Left renal pelvis (tissue), 4 donors: Measurements from ENCODE around the gene BCAS2. TPM values are rescaled to one million over a fixed set of nuclear protein-coding genes. Genes with fewer than 3 reads are reported as not detected.

Experiments used
- DNase-seq, 4 donors: peaks; one replicate each; pipeline ENCODE4 v3.0.0-alpha.2; 2013; ENCODE audit warnings: low read depth in 4 of 4, low spot score in 3 of 4
- polyA plus RNA-seq, 4 donors: library from polyadenylated mRNA; unstranded; fragments of 120-200 nt; gene quantifications; one replicate each; pipeline ENCODE4 v1.2.1, GENCODE V29; 2013; ENCODE audit not compliant: insufficient read length in 4 of 4

Gene BCAS2
- polyA plus RNA-seq, 4 donors = 52.8 to 75.3 (median 60.6) TPM

DNA sequence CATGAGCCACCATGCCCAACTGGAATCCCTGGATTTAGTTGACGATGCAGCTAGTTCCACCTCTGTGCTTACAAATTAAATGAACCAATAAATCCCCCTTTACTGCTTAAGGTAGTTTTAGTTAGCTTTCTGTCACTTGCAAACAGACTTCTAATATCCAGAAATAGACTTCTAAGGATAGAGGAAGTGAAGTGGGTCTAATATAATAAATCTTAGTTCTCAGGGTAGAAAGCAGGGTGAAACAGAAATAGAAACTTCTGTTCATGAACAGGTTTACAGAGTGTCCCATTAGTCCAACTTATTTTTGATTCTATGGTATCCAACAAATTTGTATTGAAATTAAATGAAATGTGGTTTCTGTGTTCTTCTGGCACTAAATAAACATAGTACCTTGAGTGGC, 20.1 kb downstream of the BCAS2 start:
- no peak for DNase-seq

DNA sequence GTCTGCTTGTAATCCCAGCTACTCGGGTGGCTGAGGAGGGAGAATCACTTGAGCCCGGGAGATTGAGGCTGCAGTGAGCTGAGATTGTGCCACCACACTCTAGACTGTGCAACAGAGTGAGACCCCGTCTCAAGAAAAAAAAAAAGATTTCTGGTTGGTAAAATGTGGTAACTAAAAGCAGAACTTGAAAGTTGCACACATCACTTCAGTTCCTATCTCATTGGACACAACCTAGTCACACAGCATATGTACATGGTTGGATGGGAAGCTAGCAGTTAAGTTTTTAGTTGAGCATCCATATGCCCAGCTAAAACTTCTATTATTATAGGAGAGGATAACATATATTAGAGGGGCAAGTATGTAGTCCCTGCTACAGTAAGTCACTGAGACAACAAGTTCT, 22.1 kb downstream of the BCAS2 start:
- no peak for DNase-seq

DNA sequence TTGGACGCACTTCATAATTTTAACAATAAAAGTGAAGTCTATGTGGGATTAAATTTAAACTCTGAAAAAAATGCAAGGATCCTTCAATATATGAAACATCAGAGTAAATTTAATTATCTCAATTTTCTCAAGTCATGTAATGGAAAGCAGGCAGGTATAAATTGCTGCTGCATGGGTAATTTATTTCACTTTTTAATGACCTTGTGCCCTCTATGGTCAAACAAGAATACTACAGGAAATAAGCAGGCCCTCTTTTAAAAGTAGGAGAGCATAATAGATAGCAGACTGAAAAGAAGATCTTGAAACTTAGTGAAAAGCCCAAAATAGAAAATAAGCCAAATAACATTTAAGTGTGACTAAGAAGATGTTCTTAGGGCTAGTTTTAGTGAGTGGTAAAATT, 22.9 kb downstream of the BCAS2 start:
- no peak for DNase-seq

DNA sequence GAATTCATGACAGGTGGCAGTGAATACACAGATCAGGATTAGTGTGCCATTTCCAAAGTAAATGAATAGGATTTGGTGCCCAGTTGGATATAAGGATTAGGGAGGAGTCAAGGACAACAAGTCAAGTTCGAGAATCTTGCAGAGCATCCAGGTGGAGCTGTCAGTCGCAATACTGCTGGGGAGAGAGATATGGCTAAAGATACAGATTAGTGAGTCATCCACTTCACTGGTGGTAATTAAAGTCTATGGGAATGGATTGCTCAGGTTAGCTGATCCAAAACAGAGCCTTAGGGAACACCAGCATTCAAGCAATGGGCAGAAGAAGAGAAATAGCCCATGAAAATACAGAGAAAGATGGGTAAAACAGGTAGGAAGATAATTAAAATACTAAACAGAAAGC, 26.8 kb downstream of the BCAS2 start:
- DNase-seq = no peak

DNA sequence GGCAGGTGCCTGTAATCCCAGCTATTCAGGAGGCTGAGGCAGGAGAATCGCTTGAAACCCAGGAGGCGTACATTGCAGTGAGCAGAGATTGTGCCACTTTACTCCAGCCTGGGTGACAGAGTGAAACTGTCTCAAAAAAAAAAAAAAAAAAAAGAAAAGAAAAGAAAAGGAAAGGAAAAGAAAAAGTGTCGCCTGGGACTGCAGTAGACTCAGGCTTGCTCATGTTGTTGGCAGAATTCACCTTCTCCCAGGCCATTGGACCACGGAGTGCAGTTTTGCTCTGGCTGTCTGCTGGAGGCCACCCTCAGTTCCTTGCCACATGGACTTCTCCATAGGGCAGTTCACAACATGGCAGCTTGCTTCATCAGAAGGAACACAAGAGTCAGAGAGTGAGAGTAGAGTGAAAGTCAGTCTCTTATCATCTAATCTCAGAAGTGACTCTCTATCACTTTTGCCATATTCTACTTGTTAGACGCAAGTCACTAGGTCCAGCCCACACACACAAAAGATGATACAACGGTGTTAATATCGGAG, 29.2 kb downstream of the BCAS2 start:
- DNase-seq = no peak

DNA sequence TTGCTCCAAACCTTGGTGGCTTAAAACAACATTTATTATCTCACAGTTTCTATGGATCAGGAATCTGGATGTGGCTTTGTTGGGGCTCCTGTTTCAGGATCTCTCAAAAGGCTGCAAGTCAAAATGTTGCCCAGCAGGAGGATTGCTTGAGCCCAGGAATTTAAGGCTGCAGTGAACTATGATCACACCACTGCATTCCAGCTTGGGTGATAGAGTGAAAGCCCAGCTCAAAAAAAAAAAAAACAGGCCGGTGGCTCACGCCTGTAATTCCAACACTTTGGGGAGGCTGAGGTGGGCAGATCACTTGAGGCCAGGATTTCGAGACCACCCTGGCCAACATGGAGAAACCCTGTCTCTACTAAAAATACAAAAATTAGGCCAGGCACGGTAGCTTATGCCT, 30.0 kb downstream of the BCAS2 start:
- no peak for DNase-seq

DNA sequence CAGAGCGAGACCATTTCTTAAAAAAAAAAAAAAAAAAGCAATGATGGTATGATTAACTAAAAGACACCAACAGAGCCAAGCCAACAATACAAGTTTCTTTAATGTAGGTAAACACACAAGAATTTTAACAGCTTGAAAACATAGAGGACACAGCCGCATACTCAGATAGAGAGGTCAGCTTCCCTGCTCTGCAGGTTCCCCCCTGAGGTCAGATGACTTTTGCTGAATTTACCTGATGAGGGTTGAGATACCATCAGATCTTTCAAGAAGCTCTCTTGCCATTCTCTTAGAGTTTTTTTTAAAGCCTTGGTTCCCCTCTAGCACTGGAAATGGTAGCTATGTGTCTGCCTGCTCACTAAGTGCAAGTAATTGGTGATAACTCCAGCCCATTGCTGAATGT, 31.1 kb downstream of the BCAS2 start:
- no peak for DNase-seq

DNA sequence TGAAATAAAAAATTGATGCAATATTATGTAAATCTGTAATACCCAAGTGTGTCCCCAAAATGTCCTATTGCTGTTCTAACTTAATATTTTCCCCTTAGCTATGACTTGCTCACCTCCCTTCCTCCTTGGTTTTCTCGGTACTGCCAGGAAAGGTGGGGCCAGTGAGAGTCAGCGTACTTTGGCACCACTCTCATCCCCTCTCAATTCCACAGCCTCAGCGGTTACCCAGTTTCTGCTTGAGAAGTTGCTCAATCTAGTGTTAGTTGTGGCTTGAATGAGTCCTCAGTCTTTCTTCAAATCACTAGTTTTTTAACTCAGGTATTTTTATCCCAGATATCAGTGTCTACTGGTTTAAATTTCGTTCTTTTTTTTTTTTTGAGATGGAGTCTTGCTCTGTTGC, 32.3 kb downstream of the BCAS2 start:
- no peak for DNase-seq

DNA sequence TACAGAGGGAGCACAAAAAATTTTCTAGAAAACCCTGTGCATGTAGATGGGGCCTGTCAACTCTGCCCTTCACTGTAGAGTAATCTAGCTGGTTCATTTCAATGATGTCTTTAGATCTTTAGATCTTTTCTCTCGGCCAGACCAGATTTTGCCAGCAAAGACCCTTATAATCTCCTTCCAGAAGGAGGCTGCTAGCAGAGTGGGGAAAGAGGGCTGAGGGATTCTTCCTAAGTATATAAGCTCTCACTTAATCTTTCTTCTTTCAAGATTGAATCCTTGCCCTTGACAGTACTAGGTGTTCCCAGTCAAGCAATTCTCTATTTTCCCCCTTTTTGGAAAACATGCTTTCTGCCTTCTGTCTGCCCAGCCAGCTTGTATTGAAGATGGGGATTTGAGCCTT, 34.3 kb downstream of the BCAS2 start:
- no peak for DNase-seq

DNA sequence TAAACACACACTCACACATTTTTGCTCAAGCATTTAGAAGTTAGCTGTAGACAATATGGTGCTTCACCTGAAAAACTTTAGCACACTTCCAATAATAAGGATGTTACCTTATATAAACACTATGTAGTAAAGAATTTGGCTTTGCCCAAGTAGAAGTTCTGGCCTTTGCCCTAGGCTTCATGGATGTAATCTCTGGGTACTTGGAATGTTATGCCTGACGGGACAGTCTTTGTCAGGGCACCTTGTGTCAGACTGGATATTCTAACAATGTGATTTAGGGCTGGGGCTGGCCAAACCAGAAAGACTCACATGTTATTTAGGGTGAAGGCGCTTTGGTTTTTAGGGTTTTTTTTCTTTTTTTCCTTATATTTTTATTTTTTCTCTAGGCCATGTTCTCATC, 35.6 kb downstream of the BCAS2 start:
- no peak for DNase-seq

DNA sequence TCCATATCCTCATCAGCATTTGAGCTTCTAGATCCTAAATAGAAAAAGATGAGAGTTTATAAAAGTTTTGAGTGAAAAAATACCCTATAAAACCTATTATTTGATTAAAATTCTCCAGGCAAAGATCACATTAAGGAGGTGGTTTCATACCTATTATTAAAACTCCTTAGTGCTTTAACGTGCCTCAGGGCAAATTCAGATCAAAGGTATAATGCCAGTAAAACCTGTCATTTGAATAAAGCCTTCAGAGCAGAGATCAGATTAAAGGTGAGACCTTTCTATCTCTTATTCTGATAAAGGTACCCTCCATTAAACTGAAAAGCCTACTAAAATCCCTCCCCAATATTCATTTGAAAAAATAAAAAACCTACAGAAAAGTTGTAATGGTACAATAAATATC, 36.1 kb downstream of the BCAS2 start:
- DNase-seq = no peak

DNA sequence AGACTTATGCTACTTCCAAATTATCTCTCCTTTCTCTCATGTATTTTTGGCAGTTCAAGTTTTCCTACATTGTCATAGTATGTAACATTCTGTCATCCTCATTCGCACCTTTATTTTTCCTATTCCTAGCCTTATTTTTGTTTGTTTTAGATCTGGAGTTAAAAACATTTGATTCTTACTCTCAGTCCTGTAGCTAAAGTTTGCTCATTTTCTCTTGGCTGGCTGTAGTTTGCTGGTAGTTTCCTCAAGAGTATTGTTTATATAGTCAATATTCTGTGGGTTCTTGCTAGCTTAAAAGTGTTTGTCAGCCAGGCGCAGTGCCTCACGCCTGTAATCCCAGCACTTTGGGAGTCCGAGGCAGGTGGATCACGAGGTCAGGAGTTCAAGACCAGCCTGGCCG, 40.6 kb downstream of the BCAS2 start:
- no peak for DNase-seq

DNA sequence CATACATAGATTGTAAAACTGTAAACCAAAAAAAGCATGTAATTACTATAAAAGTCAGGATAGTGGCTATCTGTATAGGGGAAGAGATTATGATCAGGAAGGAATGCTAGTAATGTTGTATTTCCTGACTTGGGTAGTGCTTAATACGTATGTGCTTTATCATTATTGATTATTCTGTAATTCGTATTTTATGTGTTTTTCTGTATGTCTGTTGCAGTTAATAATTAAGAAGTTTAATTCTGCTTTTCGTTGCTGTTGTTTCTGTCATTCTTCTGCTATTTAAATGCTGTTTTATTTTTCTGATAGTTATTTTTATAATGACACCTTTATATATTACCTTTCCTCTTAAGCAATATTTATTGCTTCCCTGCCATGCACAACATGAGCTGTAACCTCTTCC, 41.1 kb downstream of the BCAS2 start:
- no peak for DNase-seq

DNA sequence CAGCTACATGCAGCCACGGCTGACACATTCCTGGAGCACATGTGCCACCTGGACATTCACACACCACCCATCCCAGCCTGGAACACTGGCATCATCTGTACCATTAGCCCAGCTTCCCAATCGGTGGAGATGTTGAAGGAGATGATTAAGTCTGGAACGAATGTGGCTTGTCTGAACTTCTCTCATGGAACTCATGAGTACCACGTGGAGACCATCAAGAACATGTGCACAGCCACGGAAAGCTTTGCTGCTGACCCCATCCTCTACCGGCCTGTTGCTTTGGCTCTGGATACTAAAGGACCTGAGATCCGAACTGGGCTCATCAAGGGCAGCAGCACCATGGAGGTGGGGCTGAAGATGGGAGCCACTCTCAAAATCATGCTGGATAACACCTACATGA, 45.4 kb downstream of the BCAS2 start:
- DNase-seq = no peak

DNA sequence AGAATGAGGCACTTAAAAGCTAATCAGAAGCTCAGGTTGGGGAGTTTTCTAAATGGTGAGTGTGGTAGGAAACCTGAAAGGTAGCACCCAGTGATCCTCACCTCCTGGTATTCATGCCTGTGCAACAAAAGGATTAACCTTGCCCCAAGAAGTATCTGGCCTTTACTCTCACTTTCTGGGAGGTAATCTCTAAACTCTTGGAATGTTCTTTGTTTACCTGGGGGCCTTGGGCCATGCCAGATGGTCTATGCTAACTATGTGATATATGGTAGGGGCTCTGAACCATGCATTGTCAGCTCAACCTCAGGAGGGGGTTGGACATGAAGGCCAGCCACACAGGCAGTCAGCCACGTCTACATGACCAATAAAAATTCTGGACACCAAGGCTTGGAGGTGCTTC, 46.0 kb downstream of the BCAS2 start:
- DNase-seq = no peak

DNA sequence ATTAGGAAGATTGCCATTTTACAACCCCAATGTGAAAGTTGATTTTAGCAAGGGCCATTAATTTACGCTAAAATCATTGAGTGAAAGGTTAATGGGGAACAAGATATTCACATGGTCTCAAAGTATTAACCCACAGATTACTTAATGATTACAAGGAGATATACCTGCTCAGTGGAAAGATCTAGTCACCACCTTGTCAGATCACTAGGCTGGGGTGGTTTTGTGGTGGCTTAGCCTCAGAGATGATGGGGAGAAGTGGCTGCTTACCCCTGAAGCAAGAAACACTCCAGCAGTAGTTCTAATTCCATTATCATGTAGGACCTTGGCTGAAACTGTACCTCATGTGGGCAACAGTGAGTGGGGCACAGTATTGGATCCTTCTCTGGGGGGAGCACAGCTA, 50.3 kb downstream of the BCAS2 start:
- DNase-seq = no peak

DNA sequence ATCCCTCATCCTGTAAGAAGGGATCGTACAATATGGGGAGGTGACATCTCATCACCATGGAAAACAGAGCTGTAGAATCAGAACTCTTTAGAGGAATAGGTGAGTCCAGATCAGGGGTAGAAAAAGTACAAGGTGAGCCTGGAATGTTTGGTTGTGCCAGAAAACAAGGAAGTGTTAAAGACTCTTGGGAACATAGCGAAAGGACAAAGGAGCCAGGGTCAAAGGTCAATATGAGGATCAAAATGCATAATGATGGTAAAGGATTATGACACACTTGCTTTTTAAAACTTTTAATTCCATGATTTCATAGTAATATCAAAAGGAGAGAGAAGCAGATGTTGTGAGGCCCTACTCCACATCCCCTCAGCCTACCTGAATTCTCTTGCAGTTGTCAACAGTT, 51.2 kb downstream of the BCAS2 start:
- no peak for DNase-seq

DNA sequence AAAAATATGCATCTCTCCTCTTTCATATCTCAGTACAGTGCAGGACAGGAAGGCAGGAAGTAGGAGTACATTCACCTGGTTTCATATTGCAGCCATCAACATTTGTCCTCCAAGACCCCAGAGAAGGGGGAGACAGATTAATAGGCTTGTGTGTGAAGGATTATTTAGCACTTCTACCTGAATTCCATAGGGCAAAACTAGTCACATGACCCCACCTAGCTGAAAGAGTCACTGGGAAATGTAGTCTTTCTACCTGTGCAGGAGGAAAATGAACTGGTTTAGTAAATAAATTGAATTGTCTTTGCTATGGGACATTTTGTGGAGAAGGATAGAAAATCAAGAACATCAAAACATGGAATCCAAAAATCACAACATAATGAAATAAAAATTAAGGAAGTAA, 56.5 kb downstream of the BCAS2 start:
- DNase-seq = no peak

DNA sequence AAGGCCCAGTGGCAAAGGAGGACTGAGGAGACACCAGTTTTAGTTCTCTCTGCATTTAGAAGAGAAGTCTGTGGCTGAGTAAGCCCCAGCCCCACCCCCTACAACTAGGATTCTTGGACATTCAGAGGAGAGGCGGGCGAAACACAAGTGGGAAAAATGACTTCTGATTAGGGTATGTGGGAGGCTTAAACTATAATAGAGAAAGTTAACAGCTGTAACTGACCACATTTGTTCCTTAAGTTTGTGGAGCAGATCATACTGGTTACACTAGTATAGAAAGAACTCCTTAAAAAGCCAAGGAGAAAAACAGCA, 59.2 kb downstream of the BCAS2 start:
- no peak for DNase-seq

DNA sequence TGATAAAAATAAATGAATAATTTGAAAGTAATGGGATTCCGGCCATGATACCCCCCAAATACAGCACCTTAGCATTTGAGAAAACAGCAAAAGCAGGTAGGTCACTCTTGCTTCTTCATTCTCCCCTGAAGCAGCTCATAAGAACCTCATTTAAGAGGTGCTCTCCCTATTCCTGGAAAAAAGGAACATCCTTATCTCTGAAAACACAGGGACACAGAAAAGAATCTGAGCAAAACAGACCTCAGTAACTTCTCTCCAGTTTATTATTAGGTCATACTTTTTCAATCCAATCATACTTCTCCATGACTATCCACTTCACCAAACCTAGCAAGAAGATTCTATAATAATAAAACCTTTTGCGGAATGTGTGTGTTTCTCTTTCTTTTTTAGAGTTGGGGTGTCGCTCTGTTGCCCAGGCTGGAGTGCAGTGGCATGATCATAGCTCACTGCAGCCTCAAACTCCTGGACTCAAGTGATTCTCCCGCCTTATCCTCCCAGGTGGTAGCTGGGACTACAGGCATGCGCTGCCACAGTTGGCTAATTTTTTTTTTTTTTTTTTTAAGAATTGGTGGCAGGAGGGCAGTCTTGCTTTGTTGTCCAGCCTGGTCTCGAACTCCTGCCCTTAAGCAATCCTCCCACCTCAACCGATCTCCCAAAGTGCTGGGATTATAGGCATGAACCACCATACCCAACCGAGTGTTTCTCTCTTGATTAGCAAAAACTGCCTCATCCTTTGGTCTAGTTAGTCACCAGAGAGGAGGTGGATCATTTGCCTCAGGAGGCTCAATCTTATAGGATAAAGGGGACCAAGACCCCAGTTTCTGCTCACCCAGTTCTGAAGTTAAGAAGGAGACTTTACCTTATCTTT, 59.8 kb downstream of the BCAS2 start:
- DNase-seq = no peak
